Skin epidermis (tissue), 12 donors: ENCODE data around the gene ARID3B.
"Not testable (repeated sequence)": the region's sequence is repeated elsewhere in the genome, so short reads cannot be mapped to it uniquely, and the experiment has no call there.

Experiments used
- H3K27ac ChIP-seq, 21 experiments: fragments of 200-600 bp; sonication (generic) in 11 of 21; one replicate each; pipeline ENCODE4 v1.5.0; 2020; ENCODE audit warnings: mild to moderate bottlenecking in 3 of 21, inconsistent platforms in 2 of 21, moderate library complexity in 2 of 21
- H3K4me3 ChIP-seq, 7 experiments: fragments of 200-600 bp; sonication (generic) in 2 of 7; one replicate each; pipeline ENCODE4 v1.5.0; 2020; ENCODE audit warnings: inconsistent platforms in 2 of 7, mild to moderate bottlenecking in 2 of 7, moderate library complexity in 1 of 7

Gene ARID3B

DNA sequence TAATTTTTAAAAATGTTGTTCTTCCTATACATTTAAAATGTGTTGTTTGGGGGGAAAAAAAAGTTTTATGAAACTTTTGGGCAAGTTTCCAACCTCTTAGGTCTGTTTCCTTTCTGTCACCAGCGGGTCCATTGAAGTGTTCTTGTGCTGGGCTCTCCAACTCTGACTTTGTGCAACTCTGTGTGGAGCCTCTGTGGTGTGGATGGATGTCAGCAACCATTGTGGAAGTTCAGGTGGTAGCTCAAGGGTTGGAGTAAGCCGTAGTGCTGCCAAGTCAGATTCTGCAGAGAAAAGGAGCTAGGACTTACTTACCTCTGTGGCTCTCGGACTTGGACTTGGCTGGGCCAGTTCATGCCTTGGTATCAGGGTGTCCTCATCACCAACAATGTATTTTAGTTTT, 22.4 kb downstream of the ARID3B start:
- H3K27ac ChIP-seq: no peak overlapping the region
- no peak overlapping the region for H3K4me3 ChIP-seq

GRCh38 chr15:74564182-74564581, 23.2 kb downstream of the ARID3B start:
- Histone ChIP-seq H3K27ac (no peak overlapping the region), H3K4me3 (no peak overlapping the region)

DNA sequence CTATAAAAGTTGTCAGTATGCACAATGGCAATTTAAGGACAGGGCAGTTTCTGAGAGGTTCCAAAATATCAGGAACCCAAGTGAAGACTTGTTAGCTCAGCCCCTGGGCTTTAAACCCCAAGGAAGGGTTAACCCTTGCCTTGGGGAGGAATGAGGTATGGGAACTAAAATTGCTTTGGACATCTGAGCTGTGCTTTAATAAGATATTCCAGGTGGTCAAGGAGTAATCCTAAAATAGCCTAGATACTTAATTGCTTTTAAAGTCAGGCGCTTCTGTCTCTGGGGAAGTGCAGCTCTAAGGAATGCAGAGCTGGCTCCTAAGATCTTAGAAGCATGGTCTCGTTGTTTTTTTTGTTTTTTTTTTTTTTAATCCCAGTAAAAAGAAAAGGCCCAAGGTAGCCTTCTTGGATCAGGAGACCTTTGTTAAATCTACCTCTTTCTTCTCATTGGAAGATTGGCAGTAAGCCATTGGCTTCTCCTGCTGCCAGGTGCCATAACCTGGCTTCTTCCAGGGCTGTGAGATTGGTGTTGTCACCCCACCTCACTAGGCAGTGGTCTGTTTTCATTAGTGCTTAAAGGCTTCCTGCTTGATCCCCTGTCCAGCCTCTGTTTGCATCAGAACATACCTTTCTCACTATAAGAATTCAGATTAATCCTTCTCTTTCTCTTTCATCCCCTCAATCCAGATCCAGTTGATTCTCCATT, 24.5 kb downstream of the ARID3B start:
- H3K27ac ChIP-seq: no peak overlapping the region
- H3K4me3 ChIP-seq: no peak overlapping the region

DNA sequence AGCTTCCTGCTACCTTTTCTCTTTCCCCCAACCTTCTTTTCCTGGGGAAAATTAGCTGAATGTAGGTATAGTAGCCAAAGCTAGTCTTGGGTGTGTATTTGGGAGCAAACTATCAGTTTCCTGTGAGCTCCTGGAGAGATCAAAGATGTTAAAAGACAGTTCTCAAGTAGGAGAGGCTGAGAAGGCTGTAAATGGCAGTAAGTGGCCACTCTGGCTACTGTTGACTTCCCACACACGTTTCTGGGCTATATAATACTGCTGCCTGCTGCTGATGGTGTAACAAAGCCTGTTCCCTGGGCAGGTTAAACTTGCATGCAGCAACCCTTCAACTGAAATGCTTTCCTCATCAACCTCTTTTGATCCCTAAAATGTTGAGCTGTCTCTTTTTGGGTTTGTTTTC, 27.6 kb downstream of the ARID3B start:
- no peak overlapping the region for H3K4me3 ChIP-seq
- H3K27ac ChIP-seq: no peak overlapping the region

- H3K27ac ChIP-seq: no peak overlapping the region
- H3K4me3 ChIP-seq: no peak overlapping the region
These were observed 28.7 kb downstream of the ARID3B start for GRCh38 chr15:74569731-74570070.

GRCh38 chr15:74571191-74571590, 30.2 kb downstream of the ARID3B start:
- no peak overlapping the region for H3K4me3 ChIP-seq
- no peak overlapping the region for H3K27ac ChIP-seq

GRCh38 chr15:74573987-74574386, 33.0 kb downstream of the ARID3B start:
- Histone ChIP-seq H3K27ac (no peak overlapping the region), H3K4me3 (no peak overlapping the region)

DNA sequence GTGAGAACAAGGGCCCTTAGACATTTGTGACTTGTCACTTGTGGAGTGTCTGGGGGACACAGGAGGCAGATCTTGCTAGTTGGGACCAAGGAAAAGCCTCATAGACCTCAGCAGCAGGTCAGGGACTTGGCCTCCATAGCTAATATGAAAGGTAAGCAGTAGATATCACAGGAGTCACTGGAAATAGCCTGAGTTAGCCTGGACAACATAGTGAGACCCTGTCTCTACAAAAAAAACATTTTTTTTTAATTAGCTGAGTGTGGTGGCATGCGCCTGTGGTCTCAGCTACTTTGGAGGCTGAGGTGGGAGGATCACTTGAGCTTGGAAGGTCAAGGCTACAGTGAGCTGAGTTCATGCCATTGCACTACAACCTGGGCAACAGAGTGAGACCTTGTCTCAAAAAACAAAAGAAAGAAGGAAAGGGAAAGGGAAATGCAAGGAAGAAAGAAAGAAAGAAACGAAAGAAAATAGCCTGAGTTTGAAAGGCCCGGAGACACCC, 37.5 kb downstream of the ARID3B start:
- no peak overlapping the region for H3K4me3 ChIP-seq
- H3K27ac ChIP-seq: no peak overlapping the region

DNA sequence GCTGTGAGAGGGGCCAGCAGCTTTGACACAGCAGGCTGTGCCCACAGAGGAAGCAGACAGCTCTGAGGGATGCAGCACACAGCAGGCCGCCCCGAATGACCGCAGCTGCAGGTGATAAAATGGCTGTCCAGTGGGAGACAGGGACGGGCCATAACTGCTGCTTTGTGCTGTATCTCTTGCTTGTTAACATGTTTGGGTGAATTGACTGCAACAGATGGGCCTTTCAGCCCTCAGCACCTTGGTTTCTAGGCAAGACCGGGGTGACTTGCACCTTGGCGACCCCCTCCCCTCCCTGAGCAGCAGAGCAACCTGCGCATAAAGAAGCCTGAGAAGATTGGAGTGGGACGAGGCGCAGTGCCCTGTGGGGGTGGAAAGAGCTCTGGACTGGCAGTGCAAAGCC, 38.0 kb downstream of the ARID3B start:
- Histone ChIP-seq H3K27ac (no peak overlapping the region), H3K4me3 (no peak overlapping the region)

DNA sequence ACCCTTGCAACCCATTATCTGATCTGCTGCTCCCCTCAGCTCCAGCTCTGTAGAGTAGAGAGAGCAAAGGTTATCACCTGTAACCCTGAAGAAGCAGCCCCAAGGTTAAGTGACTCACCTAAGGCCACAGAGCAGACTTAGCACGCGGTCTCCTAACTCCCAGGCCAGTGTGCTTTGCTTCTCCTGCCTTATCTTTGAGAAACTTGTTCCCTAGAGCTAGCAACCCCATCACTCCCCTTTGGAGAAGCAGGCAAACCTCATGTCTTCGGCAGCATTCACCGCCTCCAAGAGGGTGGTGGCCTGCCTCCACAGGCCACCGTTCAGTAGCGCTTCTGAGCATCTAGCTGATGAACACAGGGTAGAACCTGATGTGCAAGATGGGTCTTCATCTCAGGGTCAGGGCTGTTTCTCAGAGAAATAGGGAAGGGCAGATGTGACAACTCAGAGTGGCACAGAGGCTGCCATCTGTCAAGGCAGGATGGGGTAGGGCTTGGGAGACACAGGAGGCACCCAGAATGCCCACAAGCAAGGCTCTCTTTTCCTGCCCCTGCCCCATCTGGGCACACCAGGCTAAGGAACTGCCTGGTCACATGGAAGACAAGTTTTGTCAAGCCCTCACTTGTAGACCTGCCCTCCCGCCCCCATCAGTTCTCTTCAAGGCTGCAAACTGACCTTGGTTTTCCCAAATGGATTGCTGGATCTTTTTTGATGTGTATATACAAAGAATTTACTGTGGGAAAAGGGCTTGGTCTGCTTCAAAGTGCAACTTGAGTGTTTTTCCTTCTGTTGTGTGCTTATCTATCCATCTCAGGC, 39.7 kb downstream of the ARID3B start:
- Histone ChIP-seq H3K4me3 (no peak overlapping the region), H3K27ac (no peak overlapping the region)

- no peak overlapping the region for H3K4me3 ChIP-seq
- H3K27ac ChIP-seq: no peak overlapping the region
These were observed 43.2 kb downstream of the ARID3B start for GRCh38 chr15:74584204-74584603.

DNA sequence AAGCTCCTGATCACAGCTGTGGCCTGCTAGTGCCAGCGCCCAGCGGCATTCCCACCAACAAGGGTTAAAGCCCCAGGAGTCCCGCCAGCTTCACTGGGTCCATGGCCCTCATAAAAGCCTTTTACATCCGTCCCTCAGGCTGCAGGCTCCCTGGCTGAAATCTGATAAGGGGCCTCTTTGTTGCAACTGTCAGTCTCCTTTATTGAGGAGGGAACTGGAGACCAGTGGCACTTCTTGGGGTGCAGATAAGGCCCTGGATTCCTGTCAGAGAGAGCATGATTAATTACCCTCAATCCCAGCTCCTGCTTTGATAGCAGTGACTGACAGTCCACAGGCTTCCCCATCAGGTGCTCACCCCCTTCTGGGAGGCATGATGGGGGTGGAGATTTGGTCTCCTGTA, 43.8 kb downstream of the ARID3B start:
- no peak overlapping the region for H3K27ac ChIP-seq
- H3K4me3 ChIP-seq: no peak overlapping the region

DNA sequence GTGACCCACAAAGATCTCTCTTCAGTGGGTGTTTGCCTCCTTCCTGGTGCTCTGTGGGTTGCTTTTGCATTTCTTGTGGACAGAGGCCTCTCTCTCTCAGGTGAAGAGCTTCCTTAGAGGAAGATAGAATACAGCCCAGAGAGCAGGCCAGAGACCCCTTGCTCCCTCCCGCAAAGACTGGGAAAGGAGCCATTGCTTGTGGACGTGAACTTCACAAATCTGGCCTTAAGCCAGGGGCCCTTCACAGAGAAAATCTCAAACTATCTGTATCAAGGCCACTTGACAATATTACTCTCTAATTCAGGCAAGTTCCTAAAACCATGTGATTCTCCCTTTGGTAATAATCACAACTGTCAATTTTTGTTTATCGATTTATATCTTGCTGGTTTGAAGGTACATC, 44.2 kb downstream of the ARID3B start:
- Histone ChIP-seq H3K27ac (no peak overlapping the region), H3K4me3 (no peak overlapping the region)

DNA sequence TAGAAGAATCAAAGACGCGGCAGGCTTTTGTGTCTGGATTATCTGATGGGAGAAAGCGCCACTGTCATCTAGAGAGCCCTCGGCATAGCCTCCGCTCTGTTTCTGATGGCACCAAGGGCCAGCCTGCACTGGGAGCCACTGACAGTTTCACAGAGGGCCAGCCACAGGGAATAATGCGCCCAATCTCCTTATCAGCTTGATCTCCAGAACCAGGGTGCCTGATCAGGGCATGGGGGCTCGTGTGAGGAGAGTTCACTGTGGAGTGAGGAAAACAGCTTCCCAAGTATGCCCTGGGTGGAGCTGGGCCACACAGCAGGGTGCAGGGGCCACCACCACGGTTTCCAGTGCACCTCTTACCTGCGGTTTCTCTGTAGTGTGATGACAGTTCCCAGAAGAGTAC, 44.8 kb downstream of the ARID3B start:
- no peak overlapping the region for H3K27ac ChIP-seq
- no peak overlapping the region for H3K4me3 ChIP-seq

DNA sequence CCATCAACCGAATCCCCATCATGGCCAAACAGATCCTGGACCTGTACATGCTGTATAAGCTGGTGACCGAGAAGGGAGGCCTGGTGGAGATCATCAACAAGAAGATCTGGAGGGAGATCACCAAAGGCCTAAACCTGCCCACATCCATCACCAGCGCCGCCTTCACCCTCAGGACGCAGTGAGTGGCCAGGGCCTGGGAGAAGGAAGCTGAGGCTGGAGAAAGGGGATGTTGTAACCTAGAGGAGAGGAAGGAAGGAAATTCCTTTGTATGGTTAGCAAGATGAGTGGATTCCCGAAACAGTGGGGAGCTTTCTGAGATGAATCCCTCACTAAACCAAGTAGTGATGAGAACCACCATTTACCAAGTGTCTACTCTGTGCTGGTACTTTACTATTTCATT, 48.8 kb downstream of the ARID3B start:
- Histone ChIP-seq H3K27ac (no peak overlapping the region), H3K4me3 (no peak overlapping the region)

GRCh38 chr15:74592222-74592621, 51.2 kb downstream of the ARID3B start:
- H3K27ac ChIP-seq: no peak overlapping the region
- no peak overlapping the region for H3K4me3 ChIP-seq

- no peak overlapping the region for H3K4me3 ChIP-seq
- no peak overlapping the region for H3K27ac ChIP-seq
These were observed 52.1 kb downstream of the ARID3B start for GRCh38 chr15:74593122-74593521.

- Histone ChIP-seq H3K27ac (no peak overlapping the region), H3K4me3 (no peak overlapping the region)
These were observed 53.4 kb downstream of the ARID3B start for GRCh38 chr15:74594455-74594854.

- H3K4me3 ChIP-seq: no peak overlapping the region
- H3K27ac ChIP-seq: no peak overlapping the region
These were observed 54.3 kb downstream of the ARID3B start for GRCh38 chr15:74595271-74595670.

DNA sequence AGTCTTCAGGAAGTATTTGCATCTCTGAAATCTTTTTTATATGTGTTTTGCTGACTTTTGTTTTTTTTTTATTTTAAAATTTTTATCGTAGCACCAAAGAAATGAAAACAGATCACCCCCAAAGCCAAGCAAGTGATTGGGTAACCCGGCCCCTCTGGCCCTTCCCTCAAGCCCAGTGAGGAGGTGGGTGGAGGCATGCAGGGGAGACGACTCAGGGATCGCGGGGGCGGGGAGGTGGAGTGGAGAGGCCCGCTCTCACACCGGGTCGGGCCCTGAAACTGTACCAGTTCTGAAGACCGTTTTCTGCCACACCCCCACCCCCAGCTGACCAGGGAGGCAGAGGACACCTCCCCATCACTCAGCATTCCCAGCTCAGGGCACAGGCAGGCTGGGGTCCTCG, 55.7 kb downstream of the ARID3B start:
- not testable (repeated sequence) for H3K4me3 ChIP-seq, H3K27ac ChIP-seq

- not testable (repeated sequence) for H3K27ac ChIP-seq
These were observed 56.2 kb downstream of the ARID3B start for GRCh38 chr15:74597146-74597705.

More at GRCh38 chr15:74597146-74597705, 56.2 kb downstream of the ARID3B start:
- not testable (repeated sequence) for H3K4me3 ChIP-seq
